ENCODE data around the gene DTX3. TPM values are rescaled to one million over a fixed set of nuclear protein-coding genes. Genes with fewer than 3 reads are reported as not detected.

The DTX3 gene
- total RNA-seq, 1 donor from 2014 or later: 83.0 TPM

- Mint-ChIP-seq H3K36me3 (ENCODE audit: insufficient read depth) (no peaks in the 10 kb centered on the region), H3K27ac (no peak overlapping the region), H3K9me3 (ENCODE audit: low read depth) (no peaks in the 10 kb centered on the region), H3K4me3 (ENCODE audit: low read depth) (no peak overlapping the region), H3K27me3 (peaks cover 95% of the 10 kb centered on the region), H3K4me1 (ENCODE audit: low read depth) (peaks cover 9% of the 10 kb centered on the region)
- TF ChIP-seq CTCF (IDR thresholded peaks at IDR 0.05; ENCODE audit: unreplicated experiment): no peak
- no peak for DNase-seq (ENCODE audit: low spot score, unreplicated experiment)
Measured at GRCh38 chr12:57624441-57625220, 20.0 kb downstream of the DTX3 start.

- Mint-ChIP-seq H3K27me3 (peaks cover 95% of the 10 kb centered on the region), H3K27ac (no peak overlapping the region), H3K36me3 (ENCODE audit: insufficient read depth) (no peaks in the 10 kb centered on the region), H3K4me1 (ENCODE audit: low read depth) (peaks cover 9% of the 10 kb centered on the region), H3K4me3 (ENCODE audit: low read depth) (no peak overlapping the region), H3K9me3 (ENCODE audit: low read depth) (no peaks in the 10 kb centered on the region)
- no peak for DNase-seq (ENCODE audit: low spot score, unreplicated experiment)
- TF ChIP-seq CTCF (IDR thresholded peaks at IDR 0.05; ENCODE audit: unreplicated experiment): no peak
Measured at GRCh38 chr12:57625261-57626032, 20.8 kb downstream of the DTX3 start.

- Mint-ChIP-seq H3K36me3 (ENCODE audit: insufficient read depth) (no peaks in the 10 kb centered on the region), H3K4me1 (ENCODE audit: low read depth) (peaks cover 5% of the 10 kb centered on the region), H3K4me3 (ENCODE audit: low read depth) (no peak overlapping the region), H3K27me3 (peaks cover 95% of the 10 kb centered on the region), H3K27ac (no peak overlapping the region), H3K9me3 (ENCODE audit: low read depth) (no peaks in the 10 kb centered on the region)
- TF ChIP-seq CTCF (IDR thresholded peaks at IDR 0.05; ENCODE audit: unreplicated experiment): no peak
- peak; percentile 8 for DNase-seq (ENCODE audit: low spot score, unreplicated experiment)
Measured at GRCh38 chr12:57626111-57626920, 21.7 kb downstream of the DTX3 start.

GRCh38 chr12:57626921-57627445 lies 22.4 kb downstream of the DTX3 start:
- no peaks in the 10 kb centered on the region for H3K36me3 Mint-ChIP-seq (ENCODE audit: insufficient read depth)
- peak; percentile 4 for DNase-seq (ENCODE audit: low spot score, unreplicated experiment)
- H3K4me3 Mint-ChIP-seq (ENCODE audit: low read depth): no peak overlapping the region
- no peak for TF ChIP-seq CTCF (IDR thresholded peaks at IDR 0.05; ENCODE audit: unreplicated experiment)
- H3K4me1 Mint-ChIP-seq (ENCODE audit: low read depth): peaks cover 2% of the 10 kb centered on the region
- peaks cover 93% of the 10 kb centered on the region for H3K27me3 Mint-ChIP-seq
- no peaks in the 10 kb centered on the region for H3K9me3 Mint-ChIP-seq (ENCODE audit: low read depth)
- no peak overlapping the region for H3K27ac Mint-ChIP-seq
